ENCODE data around the gene ASCL2.

Gene ASCL2

GRCh38 chr11:2308713-2309112 lies 38.3 kb upstream of the ASCL2 start:
- DNase-seq (ENCODE audit: low read depth): no peak

DNA sequence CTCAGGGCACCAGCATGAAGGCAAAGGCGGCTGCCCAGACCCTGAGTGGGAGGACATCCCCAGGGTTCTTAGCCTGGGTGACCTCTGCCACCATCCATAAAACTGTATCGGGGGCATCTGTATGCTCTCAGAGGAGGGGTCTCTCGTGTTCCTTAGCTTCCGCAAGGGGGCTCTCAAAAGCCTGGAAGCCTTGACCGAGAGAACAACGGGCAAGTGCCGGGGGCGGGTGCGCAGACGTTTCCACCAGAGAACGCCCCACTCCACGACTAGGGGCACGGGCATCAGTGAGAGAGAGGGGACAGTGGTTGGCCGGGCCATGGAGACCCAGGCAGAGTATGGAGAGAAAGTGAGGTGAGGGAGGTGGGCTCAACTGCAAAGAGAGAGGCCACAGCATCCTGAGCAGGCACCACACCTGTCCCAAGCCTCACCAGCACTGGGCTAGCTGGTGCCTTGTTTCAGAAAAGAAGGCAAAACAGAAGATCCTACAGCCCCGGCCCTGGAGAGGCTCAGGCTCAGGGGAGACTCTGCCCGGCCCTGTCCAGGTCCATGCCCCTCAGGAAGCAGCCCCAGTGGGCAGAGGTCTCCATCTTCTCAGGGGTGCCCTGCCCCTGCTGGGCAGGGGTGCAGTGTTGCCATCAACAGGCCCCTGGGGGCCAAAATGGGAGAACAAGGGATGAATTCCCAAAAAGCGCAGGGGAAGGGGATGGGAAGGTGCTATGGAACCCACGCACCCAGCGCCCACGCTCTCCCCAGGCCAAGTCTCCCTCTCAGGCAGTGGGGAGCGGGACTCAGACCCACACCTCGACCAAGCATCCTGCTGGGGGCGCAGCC lies 37.3 kb upstream of the ASCL2 start:
- no peak for DNase-seq (ENCODE audit: low read depth)

- DNase-seq (ENCODE audit: low read depth): no peak
These were observed 36.6 kb upstream of the ASCL2 start for GRCh38 chr11:2306877-2307500.

DNA sequence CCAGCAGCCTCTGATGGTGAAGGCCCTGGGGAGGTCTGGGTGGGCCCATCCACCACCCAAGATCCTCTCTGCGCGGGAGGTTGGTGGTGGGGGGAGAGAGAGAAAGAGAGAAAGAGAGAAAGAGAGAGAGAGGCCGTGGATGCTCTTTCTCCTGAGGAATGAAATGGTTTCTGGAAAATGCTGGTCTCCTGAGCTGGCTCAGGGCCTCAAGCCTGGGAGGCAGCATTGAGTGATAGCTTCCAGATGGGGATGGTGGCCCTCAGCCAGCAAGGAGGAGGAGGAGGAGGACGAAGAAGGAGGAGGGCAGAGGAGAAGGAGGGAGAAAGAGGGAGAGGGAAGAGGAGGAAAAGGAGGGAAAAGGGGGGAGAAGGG lies 36.0 kb upstream of the ASCL2 start:
- peak; percentile 93 for DNase-seq (ENCODE audit: low read depth)

GRCh38 chr11:2305788-2306451 lies 35.5 kb upstream of the ASCL2 start:
- DNase-seq (ENCODE audit: low read depth): no peak

- peak; percentile 47 for DNase-seq (ENCODE audit: low read depth)
These were observed 34.9 kb upstream of the ASCL2 start for GRCh38 chr11:2305140-2305778.

- peak; percentile 14 for DNase-seq (ENCODE audit: low read depth)
These were observed 34.2 kb upstream of the ASCL2 start for GRCh38 chr11:2304506-2305139.

- DNase-seq (ENCODE audit: low read depth): no peak
These were observed 33.5 kb upstream of the ASCL2 start for GRCh38 chr11:2303627-2304505.

DNA sequence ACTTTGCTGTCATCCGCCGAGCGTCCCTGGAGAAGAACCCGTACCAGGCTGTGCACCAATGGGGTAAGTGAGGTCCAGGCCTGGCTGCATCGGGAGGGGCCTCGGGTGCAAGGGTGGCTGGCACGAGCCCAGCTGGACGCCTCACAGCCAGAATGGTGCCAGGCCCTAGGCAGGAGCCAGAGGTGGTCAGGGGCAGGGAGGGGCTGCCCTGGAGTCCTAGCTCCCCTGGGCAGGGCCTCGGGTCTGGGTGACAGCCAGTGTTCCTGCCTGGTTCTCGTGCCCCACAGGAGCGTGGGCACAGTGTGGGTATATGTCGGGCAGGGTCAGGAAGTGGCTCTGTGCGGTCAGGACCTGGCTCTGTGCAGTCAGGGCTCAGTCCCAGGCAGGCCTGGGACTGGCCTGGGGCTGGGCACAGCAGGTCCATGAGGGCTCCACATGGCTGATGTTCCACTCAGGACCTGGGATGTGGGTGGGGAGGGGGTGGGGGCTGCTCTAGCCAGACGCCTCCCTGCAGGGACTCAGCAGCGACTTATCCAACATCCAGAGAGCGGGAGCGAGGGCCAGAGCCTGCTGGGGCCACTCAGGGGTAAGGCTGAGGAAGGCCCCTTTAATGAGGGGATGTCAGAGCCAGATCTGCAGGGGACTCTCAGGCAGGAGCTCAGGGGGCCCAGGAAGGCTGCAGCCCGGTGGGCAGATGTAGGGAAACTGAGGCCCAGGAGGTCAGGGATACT lies 32.7 kb upstream of the ASCL2 start:
- no peak for DNase-seq (ENCODE audit: low read depth)

GRCh38 chr11:2302306-2302895 lies 32.0 kb upstream of the ASCL2 start:
- DNase-seq (ENCODE audit: low read depth): no peak

DNA sequence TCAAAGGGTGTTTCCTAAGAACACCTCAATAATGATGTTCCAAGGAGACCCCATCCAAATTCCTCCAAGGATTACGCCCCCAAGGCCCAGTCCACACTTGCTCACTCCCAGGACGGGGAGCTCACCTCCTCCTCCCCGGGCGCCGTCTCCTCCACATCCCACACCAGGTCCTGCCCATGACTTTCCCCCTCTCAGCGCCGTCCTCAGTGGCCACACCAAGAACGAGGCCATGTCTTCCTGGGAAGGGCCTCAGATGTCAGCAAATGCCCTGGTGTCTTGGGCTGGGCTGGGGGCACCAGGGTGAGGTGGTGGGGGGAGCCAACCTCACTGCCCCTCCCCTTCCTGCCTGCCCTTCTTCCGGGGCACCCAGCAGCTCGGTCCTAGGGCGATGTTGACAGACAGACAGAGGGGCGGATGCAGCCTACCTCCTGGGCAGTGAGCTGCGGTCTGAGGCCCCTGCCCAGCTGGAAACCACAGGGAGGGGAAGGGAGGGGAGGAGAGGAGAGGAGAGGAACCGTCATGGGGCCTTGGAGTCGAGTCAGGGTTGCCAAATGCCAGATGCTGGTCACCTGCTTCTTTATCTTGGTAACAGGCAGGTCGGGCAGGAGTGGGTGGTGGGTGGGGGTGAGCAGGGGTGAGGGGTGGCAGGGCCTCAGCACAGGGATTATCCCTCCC lies 31.4 kb upstream of the ASCL2 start, which contains the start of the genes C11orf21 and TSPAN32:
C11orf21 (minus strand) TSS at position 288 of the 675 bp plus-strand sequence; CDS start at position 178, 110 bp downstream.
TSPAN32 (plus strand) TSS at position 383 of the 675 bp plus-strand sequence; CDS start at position 520, 137 bp downstream.
- DNase-seq (ENCODE audit: low read depth): peak; percentile 93

DNA sequence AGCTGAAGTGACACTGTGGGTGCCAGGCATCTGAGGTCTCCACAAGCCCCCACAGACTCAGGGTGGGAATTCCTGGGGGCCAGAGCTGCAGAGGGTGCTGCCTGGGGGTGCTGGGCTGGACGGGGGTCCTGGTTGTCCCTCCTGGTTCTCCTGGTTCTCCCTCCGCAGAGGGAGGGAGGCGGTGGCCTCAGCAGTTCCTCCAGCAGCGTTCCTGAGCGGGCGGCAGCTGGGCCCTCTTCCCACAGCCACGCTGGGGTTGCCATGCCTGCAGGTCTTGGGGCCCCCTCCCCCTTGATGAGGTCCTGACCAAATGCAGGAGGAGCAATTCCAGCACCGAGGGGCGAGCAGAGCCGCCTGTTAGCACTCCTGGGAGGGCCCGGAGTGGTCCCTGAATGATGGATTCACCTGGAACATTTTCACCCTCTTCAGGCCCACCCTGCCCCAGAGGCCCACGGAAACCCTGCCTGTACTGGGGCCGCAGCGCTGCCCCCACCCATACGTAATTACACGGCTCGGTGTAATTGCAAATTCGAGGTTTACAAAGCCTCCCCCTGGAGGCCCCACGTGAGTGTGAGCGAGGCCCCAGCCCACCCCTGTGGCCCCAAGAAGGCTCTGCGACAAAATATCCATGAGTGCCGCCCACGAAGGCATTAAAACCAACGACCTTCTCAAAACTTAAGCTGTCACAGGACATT lies 30.7 kb upstream of the ASCL2 start:
- no peak for DNase-seq (ENCODE audit: low read depth)

DNA sequence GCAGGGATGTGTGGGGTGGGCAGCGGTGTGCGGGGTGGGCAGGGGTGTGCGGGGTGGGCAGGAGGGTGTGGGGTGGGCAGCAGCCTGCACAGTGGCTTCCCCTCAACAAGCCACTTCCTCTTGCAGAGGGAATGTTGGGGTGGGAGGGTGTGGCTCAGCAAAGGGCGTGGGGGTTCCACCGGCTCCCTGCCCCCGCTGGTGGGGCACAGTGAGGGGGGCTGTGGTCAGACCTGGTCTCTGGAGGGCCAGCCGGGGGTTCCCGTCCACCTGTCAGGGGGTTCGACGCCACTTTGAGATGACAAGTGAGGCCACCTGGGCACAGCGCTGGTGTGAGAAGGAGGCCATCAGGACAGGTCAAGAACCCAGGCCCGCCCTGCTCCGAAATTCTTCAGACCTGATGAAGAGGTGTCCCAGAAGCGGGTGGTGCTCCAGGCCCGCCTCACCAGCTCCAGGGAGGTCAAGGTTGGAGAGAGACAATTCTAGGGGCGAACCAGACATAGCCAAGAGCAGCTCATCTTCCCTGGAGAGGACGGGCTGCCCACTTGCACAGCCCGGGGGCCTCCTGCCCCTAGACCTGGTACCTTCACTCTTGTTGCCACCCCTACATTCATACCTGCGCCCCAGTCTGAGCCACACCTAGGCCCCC lies 30.0 kb upstream of the ASCL2 start:
- DNase-seq (ENCODE audit: low read depth): no peak

GRCh38 chr11:2299773-2300172 lies 29.4 kb upstream of the ASCL2 start:
- DNase-seq (ENCODE audit: low read depth): no peak

GRCh38 chr11:2298795-2299761 lies 28.7 kb upstream of the ASCL2 start:
- no peak for DNase-seq (ENCODE audit: low read depth)

DNA sequence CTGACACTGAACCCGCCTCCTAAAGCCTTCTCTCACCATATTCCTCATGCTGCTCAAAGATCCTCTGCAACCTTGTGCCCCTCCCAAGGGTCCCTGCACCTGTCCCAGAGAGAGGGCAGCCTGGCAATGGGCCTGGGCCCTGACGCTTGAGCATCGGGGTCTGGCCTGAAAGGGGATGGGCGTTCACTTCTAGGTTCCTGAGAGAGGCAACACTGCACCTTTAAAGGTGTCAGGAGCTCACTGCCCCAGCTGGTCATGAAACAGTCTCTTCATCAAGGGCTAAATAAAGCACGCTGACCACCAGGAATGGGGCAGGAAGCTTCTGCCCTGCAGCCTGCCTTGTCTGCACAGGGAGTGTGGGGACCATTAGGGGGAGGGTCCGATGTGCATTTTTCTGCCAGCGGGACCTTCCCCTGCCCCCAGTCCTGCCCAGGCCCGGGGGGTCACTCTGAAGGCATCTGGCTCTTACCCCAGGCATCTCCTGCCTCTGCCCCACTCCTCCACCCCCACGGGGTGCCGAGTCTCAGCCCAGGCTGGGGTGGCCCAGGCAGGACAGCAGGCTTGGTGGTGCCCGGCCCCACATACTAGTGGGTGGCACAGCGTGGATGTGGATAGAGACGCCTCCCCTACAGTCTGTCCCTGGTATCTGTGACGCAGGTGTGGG lies 27.9 kb upstream of the ASCL2 start:
- DNase-seq (ENCODE audit: low read depth): no peak
